ENCODE measurements around the gene CITED2.

GRCh38 chr6:139372326-139373153 is 1.9 kb downstream of the CITED2 start:
- no peak for TF ChIP-seq CTCF (IDR thresholded peaks at IDR 0.05; ENCODE audit: insufficient read depth, low read depth, low read length)
- no peak for TF ChIP-seq EZH2 (IDR thresholded peaks at IDR 0.05; ENCODE audit: insufficient read depth, low read length)
